Body of pancreas (tissue), 4 donors: ENCODE data around the gene SMAGP.

Experiments used
- POLR2A ChIP-seq, 3 donors: fragments of 450-650 bp; IDR thresholded peaks; one replicate each; pipeline ENCODE4 v1.6.1; 2016; ENCODE audit warnings: antibody characterized with exemption in 3 of 3, mild to moderate bottlenecking in 2 of 3
- TF ChIP-seq, protein P1 (sequence below), 7 experiments: fragments of 450-650 bp in 4 of 7; fragments of 200-600 bp in 3 of 7; sonication (generic) in 3 of 7; IDR thresholded peaks; one replicate each; pipeline ENCODE4 v1.5.1; 2016 to 2019; ENCODE audit warnings: antibody characterized with exemption in 7 of 7

- TF ChIP-seq, protein P1, sequence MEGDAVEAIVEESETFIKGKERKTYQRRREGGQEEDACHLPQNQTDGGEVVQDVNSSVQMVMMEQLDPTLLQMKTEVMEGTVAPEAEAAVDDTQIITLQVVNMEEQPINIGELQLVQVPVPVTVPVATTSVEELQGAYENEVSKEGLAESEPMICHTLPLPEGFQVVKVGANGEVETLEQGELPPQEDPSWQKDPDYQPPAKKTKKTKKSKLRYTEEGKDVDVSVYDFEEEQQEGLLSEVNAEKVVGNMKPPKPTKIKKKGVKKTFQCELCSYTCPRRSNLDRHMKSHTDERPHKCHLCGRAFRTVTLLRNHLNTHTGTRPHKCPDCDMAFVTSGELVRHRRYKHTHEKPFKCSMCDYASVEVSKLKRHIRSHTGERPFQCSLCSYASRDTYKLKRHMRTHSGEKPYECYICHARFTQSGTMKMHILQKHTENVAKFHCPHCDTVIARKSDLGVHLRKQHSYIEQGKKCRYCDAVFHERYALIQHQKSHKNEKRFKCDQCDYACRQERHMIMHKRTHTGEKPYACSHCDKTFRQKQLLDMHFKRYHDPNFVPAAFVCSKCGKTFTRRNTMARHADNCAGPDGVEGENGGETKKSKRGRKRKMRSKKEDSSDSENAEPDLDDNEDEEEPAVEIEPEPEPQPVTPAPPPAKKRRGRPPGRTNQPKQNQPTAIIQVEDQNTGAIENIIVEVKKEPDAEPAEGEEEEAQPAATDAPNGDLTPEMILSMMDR (IDR thresholded peaks at IDR 0.05): no peak
- no peak for TF ChIP-seq POLR2A (IDR thresholded peaks at IDR 0.05)
Measured at GRCh38 chr12:51210690-51211395, 59.4 kb downstream of the SMAGP start.
